ENCODE results near the gene SCAMP5.

DNA sequence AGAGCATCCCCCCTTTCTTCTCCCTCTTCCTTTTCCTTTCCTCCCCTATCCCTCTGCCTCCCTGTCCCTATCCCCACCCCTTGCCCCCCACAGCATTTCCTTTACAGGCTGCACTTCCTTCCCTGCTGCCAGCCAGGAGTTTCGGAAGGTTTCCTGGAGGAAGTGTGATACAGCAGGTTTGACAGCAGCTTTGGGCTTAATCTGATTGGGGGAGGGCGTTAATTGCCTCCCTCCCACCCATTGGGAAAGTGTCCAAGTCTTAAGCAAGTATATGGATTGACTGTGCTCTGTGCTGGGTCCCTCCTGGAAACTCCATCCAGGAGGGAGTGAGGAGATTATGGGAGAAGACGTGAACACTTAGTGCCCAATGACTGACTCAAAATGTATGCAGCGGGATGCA lies 1.8 kb downstream of the SCAMP5 start:
- TF ChIP-seq, protein P1, sequence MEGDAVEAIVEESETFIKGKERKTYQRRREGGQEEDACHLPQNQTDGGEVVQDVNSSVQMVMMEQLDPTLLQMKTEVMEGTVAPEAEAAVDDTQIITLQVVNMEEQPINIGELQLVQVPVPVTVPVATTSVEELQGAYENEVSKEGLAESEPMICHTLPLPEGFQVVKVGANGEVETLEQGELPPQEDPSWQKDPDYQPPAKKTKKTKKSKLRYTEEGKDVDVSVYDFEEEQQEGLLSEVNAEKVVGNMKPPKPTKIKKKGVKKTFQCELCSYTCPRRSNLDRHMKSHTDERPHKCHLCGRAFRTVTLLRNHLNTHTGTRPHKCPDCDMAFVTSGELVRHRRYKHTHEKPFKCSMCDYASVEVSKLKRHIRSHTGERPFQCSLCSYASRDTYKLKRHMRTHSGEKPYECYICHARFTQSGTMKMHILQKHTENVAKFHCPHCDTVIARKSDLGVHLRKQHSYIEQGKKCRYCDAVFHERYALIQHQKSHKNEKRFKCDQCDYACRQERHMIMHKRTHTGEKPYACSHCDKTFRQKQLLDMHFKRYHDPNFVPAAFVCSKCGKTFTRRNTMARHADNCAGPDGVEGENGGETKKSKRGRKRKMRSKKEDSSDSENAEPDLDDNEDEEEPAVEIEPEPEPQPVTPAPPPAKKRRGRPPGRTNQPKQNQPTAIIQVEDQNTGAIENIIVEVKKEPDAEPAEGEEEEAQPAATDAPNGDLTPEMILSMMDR (IDR thresholded peaks at IDR 0.05): no peak
- no peak for TF ChIP-seq POLR2A (IDR thresholded peaks at IDR 0.05)

All from Peyer's patch (tissue), 4 donors.